ENCODE data around the gene SYNE2.

DNA sequence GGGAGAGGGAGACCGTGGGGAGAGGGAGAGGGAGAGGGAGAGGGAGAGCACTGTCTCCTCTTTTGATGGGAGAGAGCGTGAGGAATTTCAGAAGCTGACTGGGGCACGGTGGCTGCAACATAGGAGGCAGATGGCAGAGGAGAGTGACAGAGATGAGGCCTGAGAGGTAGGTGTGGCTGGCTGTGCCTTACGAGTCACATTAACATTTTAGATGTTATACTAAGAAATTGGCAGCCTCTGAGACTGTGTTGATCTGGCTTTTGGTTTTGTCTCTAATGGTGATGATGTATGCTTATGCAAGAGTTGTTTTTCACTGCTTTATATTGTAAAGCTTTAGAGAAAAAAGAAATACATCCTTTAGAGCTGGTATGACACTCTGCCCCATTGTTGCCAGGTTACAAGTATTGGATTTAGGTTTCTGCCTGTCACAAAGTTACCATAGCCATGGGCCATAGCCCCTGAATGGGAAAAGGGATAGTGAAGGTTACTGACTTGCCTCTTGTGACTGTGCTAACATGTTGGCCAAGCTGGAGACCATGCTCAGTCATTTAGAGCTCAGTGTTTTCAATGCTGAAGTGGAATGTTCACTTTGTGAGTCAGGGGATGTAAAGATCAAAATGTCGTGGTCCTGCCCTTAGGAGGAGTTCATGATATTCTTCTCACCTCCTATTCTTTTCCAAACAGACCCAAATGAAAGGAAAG, 186.2 kb downstream of the SYNE2 start:
- TF ChIP-seq, protein P1, sequence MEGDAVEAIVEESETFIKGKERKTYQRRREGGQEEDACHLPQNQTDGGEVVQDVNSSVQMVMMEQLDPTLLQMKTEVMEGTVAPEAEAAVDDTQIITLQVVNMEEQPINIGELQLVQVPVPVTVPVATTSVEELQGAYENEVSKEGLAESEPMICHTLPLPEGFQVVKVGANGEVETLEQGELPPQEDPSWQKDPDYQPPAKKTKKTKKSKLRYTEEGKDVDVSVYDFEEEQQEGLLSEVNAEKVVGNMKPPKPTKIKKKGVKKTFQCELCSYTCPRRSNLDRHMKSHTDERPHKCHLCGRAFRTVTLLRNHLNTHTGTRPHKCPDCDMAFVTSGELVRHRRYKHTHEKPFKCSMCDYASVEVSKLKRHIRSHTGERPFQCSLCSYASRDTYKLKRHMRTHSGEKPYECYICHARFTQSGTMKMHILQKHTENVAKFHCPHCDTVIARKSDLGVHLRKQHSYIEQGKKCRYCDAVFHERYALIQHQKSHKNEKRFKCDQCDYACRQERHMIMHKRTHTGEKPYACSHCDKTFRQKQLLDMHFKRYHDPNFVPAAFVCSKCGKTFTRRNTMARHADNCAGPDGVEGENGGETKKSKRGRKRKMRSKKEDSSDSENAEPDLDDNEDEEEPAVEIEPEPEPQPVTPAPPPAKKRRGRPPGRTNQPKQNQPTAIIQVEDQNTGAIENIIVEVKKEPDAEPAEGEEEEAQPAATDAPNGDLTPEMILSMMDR (conservative IDR thresholded peaks at IDR 0.05): no peak
- TF ChIP-seq EZH2 (IDR thresholded peaks at IDR 0.05; ENCODE audit: low read depth): no peak

Data from PC-9 (cell line).